GM12892 (cell line): Measurements from ENCODE around the gene CCNDBP1.

Experiments used
- POLR2A ChIP-seq: IDR thresholded peaks from 2 replicates; pipeline ENCODE4 v1.6.1; 2011; ENCODE audit warnings: low read depth, low read length, control low read depth
- POLR2AphosphoS5 ChIP-seq: IDR thresholded peaks from 2 replicates; pipeline ENCODE4 v1.6.1; 2011; ENCODE audit warnings: low read depth, low read length, control low read depth
- TAF1 ChIP-seq: IDR thresholded peaks from 2 replicates; pipeline ENCODE4 v1.6.1; 2011; ENCODE audit warnings: low read depth, mild to moderate bottlenecking, control low read depth, low read length, borderline replicate concordance

DNA sequence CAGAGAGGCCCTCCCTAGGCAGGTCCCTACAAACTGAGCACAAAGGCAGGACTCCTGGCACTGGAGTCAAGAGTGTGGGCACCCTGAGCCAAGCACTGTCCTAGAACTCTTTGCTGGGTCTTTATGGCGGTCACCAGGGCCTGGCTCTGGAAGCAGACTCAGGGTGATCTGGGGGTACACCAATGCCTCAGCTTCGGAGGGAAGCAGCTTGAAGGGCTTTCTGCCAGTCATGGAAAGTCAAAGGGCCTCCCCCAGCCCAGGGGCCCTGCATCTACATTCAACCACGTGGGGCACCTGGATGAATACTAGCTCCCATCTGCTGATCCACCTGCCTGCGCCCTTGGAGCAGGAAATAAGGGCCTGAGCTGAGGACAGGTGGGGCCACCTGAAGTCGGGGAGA lies 28.3 kb downstream of the CCNDBP1 start:
- TF ChIP-seq POLR2A: no peak
- no peak for TF ChIP-seq POLR2AphosphoS5
- TF ChIP-seq TAF1: no peak
